B cell (primary cell): Measurements from ENCODE around the gene TTC9C. TPM values are rescaled to one million over a fixed set of nuclear protein-coding genes. Genes with fewer than 3 reads are reported as not detected.

Experiments
- ATAC-seq: fragments of 200-7000 bp; cut with Tn5 transposase; one replicate; pipeline ENCODE4 v1.10.0; 2021; ENCODE audit warnings: low read depth, mild to moderate bottlenecking, moderate number of reproducible peaks, moderate library complexity
- CTCF ChIA-PET: fragments of 350-600 bp; sonication (Branson Sonifier 250); formaldehyde crosslinking; loops from one replicate; lab custom pipeline; 2021; ENCODE audit warnings: antibody characterized with exemption, inconsistent platforms; lab: Charles Lee
- POLR2A ChIA-PET: fragments of 350-600 bp; sonication (Branson Sonifier 250); formaldehyde crosslinking; loops from one replicate; lab custom pipeline; 2021; ENCODE audit warnings: antibody characterized with exemption; lab: Charles Lee
- DNase-seq: peaks from one replicate; pipeline ENCODE4 v3.0.0; 2013
- H2AFZ ChIP-seq: 2 replicates; pipeline ENCODE4 v1.6.1; 2012; ENCODE audit warnings: mild to moderate bottlenecking, low read depth, low read length; ENCODE audit not compliant: insufficient read depth, poor library complexity, severe bottlenecking
- H3K27ac ChIP-seq, 2 donors: 1 replicate in 1 of 2; 2 replicates in 1 of 2; pipeline ENCODE4 v1.5.1; 2012 to 2013; ENCODE audit warnings: low read length in 2 of 2, mild to moderate bottlenecking in 2 of 2, moderate library complexity in 1 of 2
- H3K27me3 ChIP-seq, 4 experiments: fragments of 200-600 bp in 1 of 4; sonication (generic) in 1 of 4; replicated peaks in 1 of 4; 1 replicate in 2 of 4; 2 replicates in 2 of 4; pipeline versions ENCODE4 v1.6.1 to v1.7.0; 2013 to 2016; ENCODE audit warnings: low read length in 3 of 4, mild to moderate bottlenecking in 2 of 4, mixed read lengths in 1 of 4, moderate library complexity in 1 of 4; ENCODE audit not compliant: insufficient read depth in 4 of 4, control insufficient read depth in 3 of 4; ENCODE audit errors: control extremely low read depth in 1 of 4
- H3K36me3 ChIP-seq, 2 experiments: replicated peaks in 1 of 2; 1 replicate in 1 of 2; 2 replicates in 1 of 2; pipeline versions ENCODE4 v1.6.1 to v1.7.1; 2013; ENCODE audit warnings: low read length in 1 of 2; ENCODE audit not compliant: insufficient read depth in 2 of 2, control insufficient read depth in 1 of 2; ENCODE audit errors: control extremely low read depth in 1 of 2, extremely low read depth in 1 of 2
- H3K4me1 ChIP-seq, 2 donors: fragments of 200-600 bp in 1 of 2; sonication (generic) in 1 of 2; 1 replicate in 1 of 2; 2 replicates in 1 of 2; pipeline versions ENCODE4 v1.5.1 to v1.6.1; 2013 to 2017; ENCODE audit warnings: low read length in 2 of 2; ENCODE audit not compliant: control insufficient read depth in 2 of 2, insufficient read depth in 2 of 2
- H3K4me2 ChIP-seq: replicated peaks from 2 replicates; pipeline ENCODE3; 2012; ENCODE audit warnings: mild to moderate bottlenecking, low read depth, low read length; ENCODE audit not compliant: poor library complexity, severe bottlenecking
- H3K4me3 ChIP-seq, 5 experiments: fragments of 200-600 bp in 1 of 5; sonication (generic) in 1 of 5; 1 replicate in 3 of 5; 2 replicates in 2 of 5; pipeline versions ENCODE4 v1.5.1 to v1.7.0; 2011 to 2016; ENCODE audit warnings: low read length in 4 of 5, mild to moderate bottlenecking in 4 of 5, low read depth in 2 of 5, control low read depth in 1 of 5, moderate library complexity in 1 of 5; ENCODE audit not compliant: insufficient read depth in 1 of 5; ENCODE audit errors: control extremely low read depth in 1 of 5, extremely low read depth in 1 of 5
- H3K79me2 ChIP-seq: fragments of 200-600 bp; sonication (generic); one replicate; pipeline ENCODE4 v1.6.0; 2016; ENCODE audit warnings: low read length; ENCODE audit not compliant: control insufficient read depth, insufficient read depth
- H3K9ac ChIP-seq: fragments of 200-600 bp; sonication (generic); 2 replicates; pipeline ENCODE4 v1.6.1; 2017; ENCODE audit warnings: mild to moderate bottlenecking, low read length, moderate library complexity
- H3K9me3 ChIP-seq, 3 donors: one replicate each; pipeline versions ENCODE4 v1.6.1 to v1.7.1; 2013; ENCODE audit warnings: low read length in 2 of 3; ENCODE audit not compliant: control insufficient read depth in 2 of 3, insufficient read depth in 1 of 3; ENCODE audit errors: control extremely low read depth in 1 of 3
- H4K20me1 ChIP-seq: 2 replicates; pipeline ENCODE4 v1.6.0; 2012; ENCODE audit warnings: mild to moderate bottlenecking, low read length; ENCODE audit not compliant: insufficient read depth, control insufficient read depth, poor library complexity, severe bottlenecking
- H3K27ac Mint-ChIP-seq: one replicate; pipeline ENCODE4 v1.8.0; 2021; ENCODE audit warnings: mixed read lengths
- H3K27me3 Mint-ChIP-seq: one replicate; pipeline ENCODE4 v1.8.0; 2021; ENCODE audit warnings: mixed read lengths
- H3K4me1 Mint-ChIP-seq: one replicate; pipeline ENCODE4 v1.8.0; 2021; ENCODE audit warnings: mixed read lengths
- H3K4me3 Mint-ChIP-seq: one replicate; pipeline ENCODE4 v1.8.0; 2021; ENCODE audit warnings: mixed read lengths
- H3K9me3 Mint-ChIP-seq: one replicate; pipeline ENCODE4 v1.8.0; 2022; ENCODE audit warnings: mixed read lengths; ENCODE audit not compliant: insufficient read depth
- EZH2 ChIP-seq: IDR thresholded peaks from 2 replicates; pipeline ENCODE4 v1.6.1; 2012; ENCODE audit warnings: borderline replicate concordance, low read depth, mild to moderate bottlenecking, moderate library complexity, low read length; ENCODE audit not compliant: insufficient read depth, poor library complexity, severe bottlenecking
- WGBS: methylation state at CpG from one replicate; pipeline ENCODE4 v1.1.5; 2013; ENCODE audit warnings: missing lambda C conversion rate; ENCODE audit not compliant: insufficient coverage; 5-methylcytosine and 5-hydroxymethylcytosine counted together
- intact Hi-C: fragments of 100-400 bp; cut with micrococcal nuclease; formaldehyde crosslinking; loops from one replicate; pipeline ENCODE4 v1.10.0; 2022
- polyA plus RNA-seq: library from polyadenylated mRNA; depleted of rRNA; stranded (reverse); fragments of >200 nt; gene quantifications from 2 replicates; pipeline ENCODE4 v1.2.3, GENCODE V29; 2012
- total RNA-seq, 2 donors: library from RNA; stranded (reverse); fragments of 120-200 nt in 1 of 2; gene quantifications; 1 replicate in 1 of 2; 2 replicates in 1 of 2; pipeline versions ENCODE4 v1.2.3 to v1.2.4, GENCODE V29; 2013 to 2022
- TF ChIP-seq, protein P1 (sequence below): fragments of 200-600 bp; IDR thresholded peaks from one replicate; pipeline ENCODE4 v1.8.0; 2022; ENCODE audit warnings: antibody characterized with exemption, mild to moderate bottlenecking

Gene TTC9C
- total and polyA plus RNA-seq, 2 donors (not counting 1 experiment from before 2014, with no cell fraction given), result 33.5 to 56.3 TPM

DNA sequence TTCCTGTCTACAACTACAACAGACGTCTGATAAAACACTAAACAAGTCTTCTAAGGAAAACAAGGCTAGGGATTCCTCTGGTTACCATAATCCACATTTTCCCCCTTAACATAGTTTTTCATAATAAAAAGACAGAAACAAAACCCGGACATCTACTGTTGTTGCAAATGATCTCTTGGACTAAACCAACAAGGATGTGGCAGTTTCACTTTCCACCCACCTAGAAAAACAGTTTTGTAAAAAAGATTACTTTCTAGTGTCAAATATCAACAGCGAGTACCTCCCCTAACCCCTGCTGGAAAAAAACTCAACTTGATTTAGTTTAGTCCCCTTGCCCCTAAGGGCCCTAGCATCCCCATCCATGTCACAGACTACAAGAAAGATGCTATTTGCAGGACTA lies 15.4 kb upstream of the TTC9C start:
- POLR2A ChIA-PET, result interaction anchor here (1.0 to 1.3 kb wide), 2 partner anchors 15 to 140 kb away, joined by 3 to 4 read pairs; partner anchors contain the start of gene HNRNPUL2
- Histone ChIP-seq H3K27ac (peak overlapping the region in 1 of 2 donors; percentile 51), H3K9me3 (no peaks in the 10 kb centered on the region), H4K20me1 (peaks cover 6% of the 10 kb centered on the region), H3K36me3 (peaks cover 2 to 66% of the 10 kb centered on the region in 2 experiments), H3K9ac (no peak overlapping the region), H3K27me3 (no peaks in the 10 kb centered on the region), H3K79me2 (peaks cover 46% of the 10 kb centered on the region), H2AFZ (no peak overlapping the region), H3K4me2 (no peak overlapping the region), H3K4me1 (peaks cover 17 to 28% of the 10 kb centered on the region in 2 donors), H3K4me3 (no peak overlapping the region)
- TF ChIP-seq EZH2, result no peak
- TF ChIP-seq, protein P1, sequence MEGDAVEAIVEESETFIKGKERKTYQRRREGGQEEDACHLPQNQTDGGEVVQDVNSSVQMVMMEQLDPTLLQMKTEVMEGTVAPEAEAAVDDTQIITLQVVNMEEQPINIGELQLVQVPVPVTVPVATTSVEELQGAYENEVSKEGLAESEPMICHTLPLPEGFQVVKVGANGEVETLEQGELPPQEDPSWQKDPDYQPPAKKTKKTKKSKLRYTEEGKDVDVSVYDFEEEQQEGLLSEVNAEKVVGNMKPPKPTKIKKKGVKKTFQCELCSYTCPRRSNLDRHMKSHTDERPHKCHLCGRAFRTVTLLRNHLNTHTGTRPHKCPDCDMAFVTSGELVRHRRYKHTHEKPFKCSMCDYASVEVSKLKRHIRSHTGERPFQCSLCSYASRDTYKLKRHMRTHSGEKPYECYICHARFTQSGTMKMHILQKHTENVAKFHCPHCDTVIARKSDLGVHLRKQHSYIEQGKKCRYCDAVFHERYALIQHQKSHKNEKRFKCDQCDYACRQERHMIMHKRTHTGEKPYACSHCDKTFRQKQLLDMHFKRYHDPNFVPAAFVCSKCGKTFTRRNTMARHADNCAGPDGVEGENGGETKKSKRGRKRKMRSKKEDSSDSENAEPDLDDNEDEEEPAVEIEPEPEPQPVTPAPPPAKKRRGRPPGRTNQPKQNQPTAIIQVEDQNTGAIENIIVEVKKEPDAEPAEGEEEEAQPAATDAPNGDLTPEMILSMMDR, result no peak
- peak overlapping the region; percentile 64 for H3K27ac Mint-ChIP-seq
- H3K27me3 Mint-ChIP-seq, result no peaks in the 10 kb centered on the region
- no peaks in the 10 kb centered on the region for H3K9me3 Mint-ChIP-seq
- H3K4me3 Mint-ChIP-seq, result no peak overlapping the region
- 85% methylated on average over 2 of the region's 3 CpGs for WGBS
- DNase-seq (no peak), ATAC-seq (no peak)
- CTCF ChIA-PET, result interaction anchor here (0.7 kb wide), 1 partner anchor 74 kb away, joined by 3 read pairs; the partner anchor contains the start of gene TMEM179B
- peaks cover 38% of the 10 kb centered on the region for H3K4me1 Mint-ChIP-seq
- intact Hi-C loops, result no loop called here

DNA sequence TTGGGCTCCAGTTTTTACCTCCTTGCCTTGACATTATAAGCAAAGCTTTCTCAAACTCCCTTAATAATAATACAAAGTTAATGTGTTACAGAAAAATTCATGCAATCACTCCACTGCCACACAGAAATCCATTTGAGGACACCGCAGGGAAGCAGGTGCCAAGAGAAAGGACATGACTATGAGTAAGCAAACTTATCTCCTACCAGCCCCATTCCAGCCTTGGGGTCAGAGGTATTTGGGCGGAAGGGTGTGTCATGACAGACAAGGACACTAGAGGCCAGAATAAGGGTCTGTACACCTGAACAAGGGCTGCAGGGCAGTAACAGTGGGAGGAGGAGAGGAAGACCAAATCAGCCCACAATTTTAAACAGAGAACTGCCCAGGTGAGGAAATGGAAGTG lies 14.9 kb upstream of the TTC9C start:
- Histone ChIP-seq H3K79me2 (peaks cover 46% of the 10 kb centered on the region), H3K9me3 (no peaks in the 10 kb centered on the region), H2AFZ (no peak overlapping the region), H4K20me1 (peaks cover 6% of the 10 kb centered on the region), H3K9ac (no peak overlapping the region), H3K4me3 (no peak overlapping the region), H3K36me3 (peaks cover 2 to 70% of the 10 kb centered on the region in 2 experiments), H3K27ac (peak overlapping the region in 1 of 2 donors; percentile 51), H3K4me1 (peaks cover 12 to 23% of the 10 kb centered on the region in 2 donors), H3K27me3 (no peaks in the 10 kb centered on the region), H3K4me2 (no peak overlapping the region)
- no peaks in the 10 kb centered on the region for H3K9me3 Mint-ChIP-seq
- no peak overlapping the region for H3K4me3 Mint-ChIP-seq
- peaks cover 37% of the 10 kb centered on the region for H3K4me1 Mint-ChIP-seq
- no CpG with 5 or more reads among the region's 2 CpGs for WGBS
- H3K27ac Mint-ChIP-seq, result peak overlapping the region; percentile 65
- H3K27me3 Mint-ChIP-seq, result no peaks in the 10 kb centered on the region
- DNase-seq, result no peak
- no peak for ATAC-seq
- ChIA-PET CTCF (interaction anchor here (0.7 to 1.0 kb wide), 2 partner anchors 10 to 74 kb away, joined by 3 to 4 read pairs; partner anchors contain the start of gene TMEM179B), POLR2A (interaction anchor here (1.0 to 1.3 kb wide), 2 partner anchors 14 to 141 kb away, joined by 3 to 4 read pairs; partner anchors contain the start of gene HNRNPUL2)
- intact Hi-C loops, result no loop called here
- TF ChIP-seq EZH2, result no peak
- TF ChIP-seq, protein P1, result no peak
